CD4-positive, alpha-beta T cell (primary cell): Measurements from ENCODE around the gene VPS37C. TPM values are rescaled to one million over a fixed set of nuclear protein-coding genes. Genes with fewer than 3 reads are reported as not detected.

Experiments
- ATAC-seq: fragments of 200-7000 bp; cut with Tn5 transposase; one replicate; pipeline ENCODE4 v1.10.0; 2022; ENCODE audit warnings: mild to moderate bottlenecking; ENCODE audit not compliant: poor library complexity
- CTCF ChIA-PET: fragments of 350-600 bp; sonication (Branson Sonifier 250); formaldehyde crosslinking; loops from one replicate; lab custom pipeline; 2021; ENCODE audit warnings: antibody characterized with exemption, inconsistent platforms; lab: Charles Lee
- POLR2A ChIA-PET: fragments of 350-600 bp; sonication (Branson Sonifier 250); formaldehyde crosslinking; loops from one replicate; lab custom pipeline; 2021; ENCODE audit warnings: antibody characterized with exemption, inconsistent platforms; lab: Charles Lee
- DNase-seq, 14 experiments: peaks; one replicate each; pipeline ENCODE4 v3.0.0-alpha.2; 2013 to 2020; ENCODE audit warnings: mixed read lengths in 2 of 14
- H3K27ac ChIP-seq, 2 donors: one replicate each; pipeline versions ENCODE4 v1.5.1 to v1.7.0; 2013; ENCODE audit warnings: low read length in 2 of 2, low read depth in 1 of 2, mild to moderate bottlenecking in 1 of 2
- H3K27me3 ChIP-seq, 2 experiments: 1 replicate in 1 of 2; 2 replicates in 1 of 2; pipeline versions ENCODE4 v1.6.1 to v1.7.0; 2013; ENCODE audit warnings: low read length in 2 of 2, control low read depth in 1 of 2, mild to moderate bottlenecking in 1 of 2, moderate library complexity in 1 of 2; ENCODE audit not compliant: insufficient read depth in 2 of 2, control insufficient read depth in 1 of 2
- H3K36me3 ChIP-seq: one replicate; pipeline ENCODE4 v1.6.1; 2013; ENCODE audit warnings: low read length, control low read depth; ENCODE audit not compliant: insufficient read depth
- H3K4me1 ChIP-seq: one replicate; pipeline ENCODE4 v1.6.1; 2013; ENCODE audit warnings: low read length, control low read depth; ENCODE audit not compliant: insufficient read depth
- H3K4me3 ChIP-seq: one replicate; pipeline ENCODE4 v1.5.1; 2013; ENCODE audit warnings: mild to moderate bottlenecking, low read length, moderate library complexity
- H3K9me3 ChIP-seq, 2 experiments: 1 replicate in 1 of 2; 2 replicates in 1 of 2; pipeline versions ENCODE4 v1.6.1 to v1.7.0; 2013; ENCODE audit warnings: low read length in 2 of 2, mild to moderate bottlenecking in 2 of 2, control low read depth in 1 of 2, moderate library complexity in 1 of 2; ENCODE audit not compliant: control insufficient read depth in 1 of 2, insufficient read depth in 1 of 2
- H3K27ac Mint-ChIP-seq: one replicate; pipeline ENCODE4 v1.8.0; 2020; ENCODE audit warnings: mixed read lengths
- H3K27me3 Mint-ChIP-seq: one replicate; pipeline ENCODE4 v1.8.0; 2021; ENCODE audit warnings: mixed read lengths
- H3K36me3 Mint-ChIP-seq: one replicate; pipeline ENCODE4 v1.8.0; 2021; ENCODE audit warnings: low read depth, mixed read lengths
- H3K4me1 Mint-ChIP-seq: one replicate; pipeline ENCODE4 v1.8.0; 2021; ENCODE audit warnings: low read depth, mixed read lengths
- H3K4me3 Mint-ChIP-seq: one replicate; pipeline ENCODE4 v1.8.0; 2020; ENCODE audit warnings: mild to moderate bottlenecking, mixed read lengths
- H3K9me3 Mint-ChIP-seq: one replicate; pipeline ENCODE4 v1.8.0; 2020; ENCODE audit warnings: mixed read lengths
- intact Hi-C, 2 experiments: fragments of 100-400 bp; cut with DNase I in 1 of 2; cut with micrococcal nuclease in 1 of 2; formaldehyde crosslinking; loops; one replicate each; pipeline versions ENCODE4 v1.15.1 to v1.9.0; 2023 to 2025; cut with DNase I, micrococcal nuclease
- total RNA-seq, 174 experiments: library from RNA in 2 of 174; stranded (reverse) in 2 of 174; gene quantifications; one replicate each; pipeline ENCODE4 v1.2.3 and lab custom pipeline; 2021 to 2026
- TF ChIP-seq, protein P1 (sequence below): fragments of 200-600 bp; IDR thresholded peaks from one replicate; pipeline ENCODE4 v1.8.0; 2022; ENCODE audit warnings: antibody characterized with exemption, mild to moderate bottlenecking

Gene VPS37C
- total RNA-seq, 2 experiments from 2014 or later: 1.8 to 2.0 TPM

DNA sequence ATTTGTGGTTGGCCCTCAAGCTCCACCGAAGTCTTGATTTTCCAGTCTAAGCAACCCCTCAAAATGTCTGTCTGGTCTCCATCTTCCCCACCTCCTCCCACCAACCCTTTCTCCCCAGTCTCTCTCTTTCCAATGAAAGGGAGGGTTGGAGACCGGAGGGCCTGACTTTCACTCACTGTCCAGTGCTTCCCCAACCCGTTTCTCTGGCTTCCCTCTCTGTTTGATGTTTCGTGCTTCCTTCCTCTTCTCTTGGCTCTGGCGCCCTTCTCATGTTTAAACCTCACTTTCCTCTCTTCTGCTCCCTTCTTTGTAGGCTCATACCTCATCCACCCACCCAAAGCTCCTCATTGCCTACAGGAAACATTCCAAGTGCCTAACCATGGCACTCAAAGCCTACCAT is 11.1 kb upstream of the VPS37C start:
- no peaks in the 10 kb centered on the region for H3K9me3 Mint-ChIP-seq
- no peak overlapping the region for H3K27ac ChIP-seq
- no peaks in the 10 kb centered on the region for H3K36me3 Mint-ChIP-seq
- no peaks in the 10 kb centered on the region for H3K27me3 ChIP-seq
- TF ChIP-seq, protein P1, sequence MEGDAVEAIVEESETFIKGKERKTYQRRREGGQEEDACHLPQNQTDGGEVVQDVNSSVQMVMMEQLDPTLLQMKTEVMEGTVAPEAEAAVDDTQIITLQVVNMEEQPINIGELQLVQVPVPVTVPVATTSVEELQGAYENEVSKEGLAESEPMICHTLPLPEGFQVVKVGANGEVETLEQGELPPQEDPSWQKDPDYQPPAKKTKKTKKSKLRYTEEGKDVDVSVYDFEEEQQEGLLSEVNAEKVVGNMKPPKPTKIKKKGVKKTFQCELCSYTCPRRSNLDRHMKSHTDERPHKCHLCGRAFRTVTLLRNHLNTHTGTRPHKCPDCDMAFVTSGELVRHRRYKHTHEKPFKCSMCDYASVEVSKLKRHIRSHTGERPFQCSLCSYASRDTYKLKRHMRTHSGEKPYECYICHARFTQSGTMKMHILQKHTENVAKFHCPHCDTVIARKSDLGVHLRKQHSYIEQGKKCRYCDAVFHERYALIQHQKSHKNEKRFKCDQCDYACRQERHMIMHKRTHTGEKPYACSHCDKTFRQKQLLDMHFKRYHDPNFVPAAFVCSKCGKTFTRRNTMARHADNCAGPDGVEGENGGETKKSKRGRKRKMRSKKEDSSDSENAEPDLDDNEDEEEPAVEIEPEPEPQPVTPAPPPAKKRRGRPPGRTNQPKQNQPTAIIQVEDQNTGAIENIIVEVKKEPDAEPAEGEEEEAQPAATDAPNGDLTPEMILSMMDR: no peak
- ChIA-PET CTCF (no interaction called here), POLR2A (interaction anchor here (1.0 kb wide), 1 partner anchor 11 kb away, joined by 3 read pairs; the partner anchor contains the start of gene VPS37C)
- H3K9me3 ChIP-seq: peaks cover 0 to 8% of the 10 kb centered on the region in 2 experiments
- H3K36me3 ChIP-seq: no peaks in the 10 kb centered on the region
- H3K27ac Mint-ChIP-seq: peak overlapping the region; percentile 2
- H3K4me1 ChIP-seq: peaks cover 22% of the 10 kb centered on the region
- no peaks in the 10 kb centered on the region for H3K27me3 Mint-ChIP-seq
- no peak for ATAC-seq
- no peak overlapping the region for H3K4me3 Mint-ChIP-seq
- intact Hi-C loops: no loop called here
- no peak for DNase-seq
- peaks cover 26% of the 10 kb centered on the region for H3K4me1 Mint-ChIP-seq
- no peak overlapping the region for H3K4me3 ChIP-seq

DNA sequence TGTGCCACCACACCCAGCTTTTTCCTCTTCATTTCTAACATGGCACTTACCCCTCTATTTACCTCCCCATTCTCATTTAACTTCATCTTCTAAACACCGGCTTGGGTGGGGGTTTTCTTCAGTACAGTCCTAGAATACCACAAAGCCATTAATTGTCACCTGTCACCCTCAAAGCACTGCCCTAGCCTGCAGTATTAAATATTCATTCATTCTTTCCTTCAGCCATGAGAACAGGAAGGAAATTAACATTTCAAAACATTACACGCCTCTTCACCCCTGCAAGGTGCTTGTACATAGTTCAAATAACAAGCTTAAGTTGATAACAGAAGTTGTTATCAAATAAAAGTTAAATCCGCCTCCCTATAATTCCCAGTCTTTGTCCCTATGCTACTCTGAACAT is 10.7 kb upstream of the VPS37C start:
- peak overlapping the region; percentile 2 for H3K27ac Mint-ChIP-seq
- H3K4me1 ChIP-seq: peaks cover 22% of the 10 kb centered on the region
- no peaks in the 10 kb centered on the region for H3K36me3 Mint-ChIP-seq

DNA sequence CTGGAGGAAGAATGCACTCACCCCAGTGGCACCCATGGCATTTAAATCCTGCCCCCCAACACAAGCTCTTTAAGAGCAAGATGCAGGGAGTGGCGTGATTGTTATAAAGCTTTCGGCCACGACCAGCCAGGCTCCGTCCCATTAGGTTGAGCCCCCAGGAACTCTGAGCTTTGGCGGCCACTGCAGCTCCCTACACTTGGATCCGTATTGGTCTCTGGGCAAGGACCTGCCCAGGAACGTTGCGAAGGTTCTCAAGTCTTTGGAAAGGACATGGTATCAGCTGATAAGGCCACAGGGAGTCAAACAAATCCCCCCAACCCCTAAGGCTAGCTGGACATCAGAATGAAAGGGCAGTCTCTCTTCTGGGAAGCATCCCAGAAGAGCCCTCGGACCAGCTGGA is 9.3 kb upstream of the VPS37C start:
- H3K9me3 ChIP-seq: peaks cover 0 to 8% of the 10 kb centered on the region in 2 experiments
- POLR2A ChIA-PET: interaction anchor here (1.2 to 1.5 kb wide), 2 partner anchors 10 to 38 kb away, joined by 3 to 4 read pairs; no protein-coding TSS in a partner anchor
- H3K36me3 ChIP-seq: no peaks in the 10 kb centered on the region
- intact Hi-C loops: no loop called here
- ATAC-seq (no peak), DNase-seq (peak in 2 of 14 experiments; percentile 5 to 19)
- no peaks in the 10 kb centered on the region for H3K27me3 Mint-ChIP-seq
- H3K4me1 Mint-ChIP-seq: peaks cover 27% of the 10 kb centered on the region
- CTCF ChIA-PET: interaction anchor here (0.7 kb wide), 1 partner anchor 302 kb away, joined by 3 read pairs; no protein-coding TSS in a partner anchor
- H3K9me3 Mint-ChIP-seq: no peaks in the 10 kb centered on the region
- peaks cover 22% of the 10 kb centered on the region for H3K4me1 ChIP-seq
- H3K4me3 ChIP-seq: no peak overlapping the region
- TF ChIP-seq, protein P1: no peak
- H3K4me3 Mint-ChIP-seq: no peak overlapping the region
- no peak overlapping the region for H3K27ac ChIP-seq
- no peaks in the 10 kb centered on the region for H3K36me3 Mint-ChIP-seq
- H3K27ac Mint-ChIP-seq: no peak overlapping the region
- no peaks in the 10 kb centered on the region for H3K27me3 ChIP-seq

More for the DNA sequence above, 10.7 kb upstream of the VPS37C start:
- H3K27me3 ChIP-seq: no peaks in the 10 kb centered on the region
- intact Hi-C loops: no loop called here
- no peaks in the 10 kb centered on the region for H3K27me3 Mint-ChIP-seq
- CTCF ChIA-PET: no interaction called here
- peak; percentile 26 for ATAC-seq
- H3K9me3 Mint-ChIP-seq: no peaks in the 10 kb centered on the region
- POLR2A ChIA-PET: interaction anchor here (1.0 kb wide), 1 partner anchor 10 kb away, joined by 3 read pairs; the partner anchor contains the start of gene VPS37C
- peaks cover 0 to 8% of the 10 kb centered on the region in 2 experiments for H3K9me3 ChIP-seq
- TF ChIP-seq, protein P1: no peak
- no peak overlapping the region for H3K27ac ChIP-seq
- no peak overlapping the region for H3K4me3 ChIP-seq
- H3K36me3 ChIP-seq: no peaks in the 10 kb centered on the region
- no peak overlapping the region for H3K4me3 Mint-ChIP-seq
- no peak for DNase-seq
- peaks cover 27% of the 10 kb centered on the region for H3K4me1 Mint-ChIP-seq
